Natural killer cell treated with Interleukin-12 subunit alpha and Interleukin-12 subunit beta and Interleukin-15 and Interleukin-18, amount 100 ng/mL, for 72 hours (primary cell): ENCODE data around the gene SCGB1A1. TPM values are rescaled to one million over a fixed set of nuclear protein-coding genes. Genes with fewer than 3 reads are reported as not detected.

Source experiments
- ATAC-seq, 2 donors: fragments of 150-1000 bp; cut with Tn5 transposase in 1 of 2; sonication (Bioruptor Pico), chemical (Tn5 transposase) in 1 of 2; 2 replicates each; pipeline ENCODE4 v1.10.0; 2021
- DNase-seq: peaks from one replicate; pipeline ENCODE4 v3.0.0; 2022; ENCODE audit warnings: low spot score
- H3K27ac Mint-ChIP-seq, 2 donors: 1 replicate in 1 of 2; 2 replicates in 1 of 2; pipeline ENCODE4 v1.8.0; 2022; ENCODE audit warnings: mixed read lengths in 2 of 2, mild to moderate bottlenecking in 1 of 2, moderate library complexity in 1 of 2
- H3K27me3 Mint-ChIP-seq, 2 donors: 1 replicate in 1 of 2; 2 replicates in 1 of 2; pipeline ENCODE4 v1.8.0; 2022; ENCODE audit warnings: mixed read lengths in 2 of 2
- H3K36me3 Mint-ChIP-seq: one replicate; pipeline ENCODE4 v1.8.0; 2022; ENCODE audit warnings: mixed read lengths
- H3K4me1 Mint-ChIP-seq, 2 donors: 1 replicate in 1 of 2; 2 replicates in 1 of 2; pipeline ENCODE4 v1.8.0; 2022; ENCODE audit warnings: low read depth in 2 of 2, mixed read lengths in 2 of 2, mild to moderate bottlenecking in 1 of 2
- H3K4me3 Mint-ChIP-seq: one replicate; pipeline ENCODE4 v1.8.0; 2022; ENCODE audit warnings: mixed read lengths
- H3K9me3 Mint-ChIP-seq: 2 replicates; pipeline ENCODE4 v1.8.0; 2022; ENCODE audit warnings: mixed read lengths
- total RNA-seq, 2 donors: library from RNA; stranded (reverse); gene quantifications; one replicate each; pipeline ENCODE4 v1.2.3, GENCODE V29; 2022

The SCGB1A1 gene
- total RNA-seq, 2 donors from 2014 or later, result not detected

GRCh38 chr11:62419943-62420342, 1.1 kb downstream of the SCGB1A1 start:
- Mint-ChIP-seq H3K27ac (no peak overlapping the region), H3K9me3 (no peaks in the 10 kb centered on the region), H3K27me3 (no peaks in the 10 kb centered on the region), H3K36me3 (no peaks in the 10 kb centered on the region), H3K4me3 (no peak overlapping the region), H3K4me1 (peaks cover 3 to 5% of the 10 kb centered on the region in 2 donors)
- DNase-seq (no peak), ATAC-seq (no peak)

DNA sequence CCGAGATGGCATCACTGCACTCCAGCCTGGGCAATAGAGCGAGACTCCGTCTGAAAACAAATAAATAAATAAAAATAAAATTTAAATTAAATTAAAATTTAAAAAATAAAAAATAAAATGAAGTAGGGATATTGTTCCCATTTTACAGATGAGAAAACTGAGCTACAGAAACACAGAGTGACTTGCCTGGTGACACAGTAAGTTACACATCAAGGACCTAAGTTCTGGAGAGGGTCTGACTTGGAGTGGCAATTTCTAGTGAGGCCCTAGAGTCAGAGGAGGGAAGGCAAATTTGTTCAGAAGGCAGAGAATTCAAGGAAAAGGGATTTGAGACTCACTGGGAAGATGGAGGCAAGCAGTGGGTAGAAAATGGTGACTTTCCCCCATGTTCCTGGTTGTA, 2.0 kb downstream of the SCGB1A1 start:
- ATAC-seq (no peak), DNase-seq (no peak)
- peaks cover 5 to 6% of the 10 kb centered on the region in 2 donors for H3K4me1 Mint-ChIP-seq
- H3K27me3 Mint-ChIP-seq, result no peaks in the 10 kb centered on the region
- no peak overlapping the region for H3K27ac Mint-ChIP-seq
- no peaks in the 10 kb centered on the region for H3K36me3 Mint-ChIP-seq
- H3K9me3 Mint-ChIP-seq, result no peaks in the 10 kb centered on the region
- no peak overlapping the region for H3K4me3 Mint-ChIP-seq

DNA sequence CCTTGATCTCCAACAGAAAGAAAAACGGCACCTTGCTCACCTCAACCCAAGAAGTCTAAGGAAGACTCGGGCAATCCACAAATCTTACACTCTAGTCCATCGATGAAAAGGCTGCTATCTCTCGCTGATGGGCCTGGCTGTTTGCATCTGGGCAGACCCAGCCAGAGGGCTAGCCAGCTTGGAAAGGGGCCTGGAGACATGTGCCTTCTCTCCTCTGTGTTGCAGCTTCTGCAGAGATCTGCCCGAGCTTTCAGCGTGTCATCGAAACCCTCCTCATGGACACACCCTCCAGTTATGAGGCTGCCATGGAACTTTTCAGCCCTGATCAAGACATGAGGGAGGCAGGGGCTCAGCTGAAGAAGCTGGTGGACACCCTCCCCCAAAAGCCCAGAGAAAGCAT, 3.2 kb downstream of the SCGB1A1 start:
- no peak for ATAC-seq
- Mint-ChIP-seq H3K4me3 (no peak overlapping the region), H3K36me3 (no peaks in the 10 kb centered on the region), H3K27me3 (no peaks in the 10 kb centered on the region), H3K9me3 (no peaks in the 10 kb centered on the region), H3K4me1 (peaks cover 16 to 17% of the 10 kb centered on the region in 2 donors), H3K27ac (no peak overlapping the region)
- no peak for DNase-seq

DNA sequence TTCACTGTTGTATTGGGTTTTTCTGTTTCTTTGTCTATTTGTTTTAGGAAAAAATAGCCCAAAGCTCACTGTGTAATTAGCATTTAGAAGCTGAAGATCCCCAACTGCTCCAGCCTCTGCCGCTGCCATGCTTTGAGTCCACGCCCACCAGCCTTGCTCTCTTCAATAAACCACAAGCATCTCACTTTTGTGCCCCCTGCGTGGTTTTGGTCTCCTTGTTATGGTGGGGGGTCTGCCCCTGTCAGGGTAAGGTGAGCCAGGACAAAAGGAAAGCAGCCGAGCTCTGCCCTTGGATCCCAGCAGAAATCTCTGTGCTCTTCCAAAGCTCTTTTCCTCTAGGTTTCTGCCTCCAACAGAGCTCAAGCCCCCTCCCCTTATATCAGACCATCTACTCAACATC, 4.2 kb downstream of the SCGB1A1 start:
- Mint-ChIP-seq H3K4me1 (peaks cover 24% of the 10 kb centered on the region in 2 donors), H3K27me3 (no peaks in the 10 kb centered on the region), H3K9me3 (no peaks in the 10 kb centered on the region), H3K4me3 (no peak overlapping the region), H3K27ac (peak overlapping the region; percentile 41 to 75), H3K36me3 (no peaks in the 10 kb centered on the region)
- ATAC-seq (no peak), DNase-seq (no peak)

DNA sequence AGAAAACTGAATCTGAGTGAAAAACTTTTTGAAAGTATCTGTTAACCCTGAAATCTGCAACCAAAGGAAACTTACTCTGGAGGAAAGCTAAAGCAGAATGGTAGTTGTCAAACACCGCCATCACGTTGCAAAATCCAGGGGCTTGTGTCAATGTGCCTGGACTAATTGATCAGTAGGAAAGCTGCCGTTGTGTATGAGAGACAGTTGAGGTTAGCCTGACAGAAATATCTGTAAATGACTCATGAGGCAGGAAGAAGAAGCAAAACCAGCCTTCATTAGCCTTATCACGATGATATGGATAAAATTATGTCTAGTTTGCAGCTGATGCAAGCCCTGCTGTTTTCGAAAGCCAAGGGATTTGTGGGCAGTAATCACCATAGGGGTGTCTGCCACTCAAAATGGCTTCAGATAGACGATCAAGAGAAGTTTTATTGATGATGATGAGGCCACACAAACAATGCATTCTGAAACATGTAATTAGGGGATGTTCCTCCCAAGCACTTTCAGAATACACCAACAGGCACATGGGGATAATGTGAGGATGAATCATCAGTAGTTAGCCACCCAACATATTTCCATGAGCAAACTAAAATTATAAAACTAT, 8.9 kb downstream of the SCGB1A1 start:
- Mint-ChIP-seq H3K36me3 (no peaks in the 10 kb centered on the region), H3K4me1 (peaks cover 56 to 57% of the 10 kb centered on the region in 2 donors), H3K4me3 (peak overlapping the region; percentile 73), H3K9me3 (no peaks in the 10 kb centered on the region), H3K27ac (peak overlapping the region; percentile 89 to 90), H3K27me3 (no peaks in the 10 kb centered on the region)
- peak; percentile 74 to 79 for ATAC-seq
- DNase-seq, result no peak

GRCh38 chr11:62428871-62429560, 10.2 kb downstream of the SCGB1A1 start:
- ATAC-seq (peak in 1 of 2 donors; percentile 25), DNase-seq (no peak)
- no peaks in the 10 kb centered on the region for H3K27me3 Mint-ChIP-seq
- H3K36me3 Mint-ChIP-seq, result no peaks in the 10 kb centered on the region
- H3K27ac Mint-ChIP-seq, result peak overlapping the region; percentile 89 to 90
- H3K9me3 Mint-ChIP-seq, result no peaks in the 10 kb centered on the region
- H3K4me1 Mint-ChIP-seq, result peaks cover 56 to 57% of the 10 kb centered on the region in 2 donors
- peak overlapping the region; percentile 30 for H3K4me3 Mint-ChIP-seq

DNA sequence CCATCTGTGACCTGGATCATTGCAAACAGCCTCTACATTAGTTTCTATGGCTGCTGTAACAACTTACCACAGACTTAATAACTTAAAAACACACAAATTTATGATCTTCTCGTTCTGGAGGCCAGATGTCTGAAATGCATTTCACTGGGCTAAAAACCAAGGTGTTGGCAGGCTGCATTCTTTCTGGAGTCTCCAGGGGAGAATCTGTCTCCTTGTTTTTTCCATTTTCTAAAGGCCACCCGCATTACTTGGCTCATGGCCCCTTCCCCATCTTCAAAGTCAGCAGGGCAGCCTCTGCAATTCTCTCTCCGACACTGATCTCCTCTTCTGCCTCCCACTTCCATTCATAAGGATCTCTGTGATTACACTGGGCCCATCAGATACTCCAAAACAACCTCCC, 11.6 kb downstream of the SCGB1A1 start:
- peak overlapping the region; percentile 33 to 90 for H3K27ac Mint-ChIP-seq

GRCh38 chr11:62431171-62431901, 12.5 kb downstream of the SCGB1A1 start:
- ATAC-seq (no peak), DNase-seq (no peak)
- H3K27ac Mint-ChIP-seq, result peak overlapping the region; percentile 33 to 90
- H3K9me3 Mint-ChIP-seq, result no peaks in the 10 kb centered on the region
- H3K36me3 Mint-ChIP-seq, result no peaks in the 10 kb centered on the region
- no peaks in the 10 kb centered on the region for H3K27me3 Mint-ChIP-seq
- peaks cover 59 to 62% of the 10 kb centered on the region in 2 donors for H3K4me1 Mint-ChIP-seq
- H3K4me3 Mint-ChIP-seq, result peak overlapping the region; percentile 21

More for the DNA sequence above, 11.6 kb downstream of the SCGB1A1 start:
- no peaks in the 10 kb centered on the region for H3K9me3 Mint-ChIP-seq
- no peak for ATAC-seq
- H3K4me3 Mint-ChIP-seq, result peak overlapping the region; percentile 21
- H3K36me3 Mint-ChIP-seq, result no peaks in the 10 kb centered on the region
- H3K4me1 Mint-ChIP-seq, result peaks cover 55 to 62% of the 10 kb centered on the region in 2 donors
- H3K27me3 Mint-ChIP-seq, result no peaks in the 10 kb centered on the region
- no peak for DNase-seq

DNA sequence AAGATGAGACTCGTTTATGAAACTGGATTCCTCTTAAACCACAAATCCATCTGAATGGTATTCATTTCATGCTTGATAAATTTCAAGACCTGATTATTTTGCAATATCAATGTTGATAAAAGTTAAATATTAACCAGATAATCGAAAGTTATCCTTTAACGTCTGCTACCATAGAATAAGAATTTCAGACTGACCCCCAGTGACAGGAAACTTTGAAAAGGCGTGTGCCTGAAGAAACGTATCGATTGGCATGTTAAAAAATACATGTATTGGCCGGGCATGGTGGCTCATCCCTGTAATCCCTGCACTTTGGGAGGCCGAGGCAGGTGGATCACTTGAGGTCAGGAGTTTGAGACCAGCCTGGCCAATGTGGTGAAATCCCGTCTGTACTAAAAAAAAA, 13.9 kb downstream of the SCGB1A1 start:
- Mint-ChIP-seq H3K4me3 (no peak overlapping the region), H3K9me3 (no peaks in the 10 kb centered on the region), H3K27ac (no peak overlapping the region), H3K4me1 (peaks cover 47 to 52% of the 10 kb centered on the region in 2 donors), H3K27me3 (no peaks in the 10 kb centered on the region), H3K36me3 (no peaks in the 10 kb centered on the region)
- no peak for DNase-seq
- no peak for ATAC-seq

DNA sequence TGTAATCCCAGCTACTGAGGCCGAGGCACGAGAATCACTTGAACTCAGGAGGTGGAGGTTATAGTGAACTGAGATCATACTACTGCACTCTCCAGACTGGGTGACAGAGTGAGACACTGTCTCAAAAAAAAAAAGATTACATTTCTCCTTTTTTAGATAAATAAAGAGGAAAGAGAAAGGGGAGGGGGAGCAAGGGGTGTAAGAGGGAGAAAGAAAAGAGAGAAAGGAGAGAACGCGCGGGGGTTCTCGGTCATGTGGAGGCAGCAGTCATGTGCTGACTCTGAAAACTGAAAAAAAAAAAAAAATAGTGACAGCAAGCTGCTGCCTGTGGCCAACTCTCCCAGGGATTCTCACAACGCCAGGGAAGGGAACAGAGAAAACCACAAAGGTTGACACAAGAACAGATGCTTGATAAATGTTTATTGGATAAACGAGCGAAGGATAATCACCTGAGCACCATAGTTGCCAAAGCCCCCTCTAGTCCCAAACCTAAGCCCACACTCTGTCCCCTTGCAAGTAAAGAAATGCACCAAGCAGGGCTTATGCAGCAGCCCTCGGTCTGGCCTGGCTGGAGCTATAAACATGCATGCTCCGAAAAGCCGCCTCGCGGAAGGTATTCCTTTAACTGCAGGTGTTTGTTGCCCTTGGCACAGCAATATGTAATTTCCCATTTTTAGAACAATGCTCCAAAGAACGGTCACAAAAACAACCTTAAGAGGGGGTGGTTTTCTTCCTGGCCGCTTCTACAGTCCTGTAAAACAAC, 14.5 kb downstream of the SCGB1A1 start:
- Mint-ChIP-seq H3K36me3 (no peaks in the 10 kb centered on the region), H3K4me3 (no peak overlapping the region), H3K27ac (no peak overlapping the region), H3K4me1 (peaks cover 43 to 48% of the 10 kb centered on the region in 2 donors), H3K27me3 (no peaks in the 10 kb centered on the region), H3K9me3 (no peaks in the 10 kb centered on the region)
- ATAC-seq (no peak), DNase-seq (no peak)

- Mint-ChIP-seq H3K27ac (peak overlapping the region in 1 of 2 donors; percentile 3), H3K4me3 (no peak overlapping the region), H3K9me3 (no peaks in the 10 kb centered on the region), H3K27me3 (no peaks in the 10 kb centered on the region), H3K4me1 (peaks cover 37 to 43% of the 10 kb centered on the region in 2 donors), H3K36me3 (no peaks in the 10 kb centered on the region)
- ATAC-seq (no peak), DNase-seq (no peak)
Observed at GRCh38 chr11:62433904-62434276, 15.1 kb downstream of the SCGB1A1 start.

- H3K27ac Mint-ChIP-seq, result peak overlapping the region in 1 of 2 donors; percentile 66
- peak in 1 of 2 donors; percentile 36 for ATAC-seq
- no peaks in the 10 kb centered on the region for H3K27me3 Mint-ChIP-seq
Observed at GRCh38 chr11:62435846-62436660, 17.2 kb downstream of the SCGB1A1 start.

GRCh38 chr11:62437616-62438015, 18.8 kb downstream of the SCGB1A1 start:
- ATAC-seq (no peak), DNase-seq (no peak)
- Mint-ChIP-seq H3K9me3 (no peaks in the 10 kb centered on the region), H3K4me1 (peaks cover 12 to 16% of the 10 kb centered on the region in 2 donors), H3K27me3 (no peaks in the 10 kb centered on the region), H3K27ac (no peak overlapping the region), H3K36me3 (no peaks in the 10 kb centered on the region), H3K4me3 (no peak overlapping the region)

More at GRCh38 chr11:62435846-62436660, 17.2 kb downstream of the SCGB1A1 start:
- H3K4me3 Mint-ChIP-seq, result no peak overlapping the region
- no peaks in the 10 kb centered on the region for H3K36me3 Mint-ChIP-seq
- peaks cover 18 to 25% of the 10 kb centered on the region in 2 donors for H3K4me1 Mint-ChIP-seq
- DNase-seq, result no peak
- H3K9me3 Mint-ChIP-seq, result no peaks in the 10 kb centered on the region
